HG03097 (cell line): ENCODE data around the gene ZC3H18.

ENCODE experiments used
- ATAC-seq: cut with Tn5 transposase; IDR thresholded peaks from one replicate; pipeline ENCODE4 v1.9.1; 2021; ENCODE audit not compliant: unreplicated experiment, low FRiP score

ZC3H18 gene

DNA sequence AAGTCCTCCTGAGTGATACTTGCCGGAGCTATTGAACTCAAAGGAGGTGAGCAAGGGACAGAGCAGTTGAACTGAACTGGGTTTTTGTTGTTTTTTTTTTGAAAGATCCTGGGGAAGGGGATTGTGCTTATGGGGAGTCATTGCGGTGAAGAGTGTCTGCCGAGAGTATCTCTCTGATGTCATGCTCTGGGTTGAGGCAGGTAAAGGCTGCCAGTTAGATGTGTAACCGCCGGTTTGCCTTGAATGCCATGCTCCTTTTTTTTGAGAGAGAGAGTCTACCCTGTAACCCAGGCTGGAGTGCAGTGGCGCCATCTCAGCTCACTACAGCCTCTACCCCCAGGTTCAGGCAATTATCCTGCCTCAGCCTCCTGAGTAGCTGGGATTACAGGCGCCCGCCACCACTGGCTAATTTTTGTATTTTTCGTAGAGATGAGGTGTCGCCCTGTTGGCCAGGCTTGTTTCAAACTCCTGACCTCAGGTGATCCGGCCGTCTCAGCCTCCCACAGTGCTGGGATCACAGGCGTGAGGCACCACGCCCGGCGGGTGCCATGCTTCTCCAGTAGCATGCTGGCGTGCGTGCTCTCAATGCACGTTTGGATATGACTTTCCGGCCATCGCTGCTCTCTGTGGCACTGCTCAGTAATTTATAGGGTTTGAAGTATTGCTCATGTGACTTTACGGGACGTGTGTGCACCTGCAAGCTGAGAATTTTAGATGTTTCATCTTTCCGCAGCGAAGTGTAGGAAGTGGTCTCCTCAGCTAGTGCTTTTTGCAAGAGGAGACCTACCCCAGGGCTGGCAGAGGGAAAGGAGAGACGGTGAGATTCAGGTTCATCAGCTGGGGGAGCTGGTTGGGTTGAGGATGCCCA is 8.5 kb downstream of the ZC3H18 start:
- ATAC-seq = no peak

GRCh38 chr16:88580371-88580770 is 10.2 kb downstream of the ZC3H18 start:
- ATAC-seq = no peak

DNA sequence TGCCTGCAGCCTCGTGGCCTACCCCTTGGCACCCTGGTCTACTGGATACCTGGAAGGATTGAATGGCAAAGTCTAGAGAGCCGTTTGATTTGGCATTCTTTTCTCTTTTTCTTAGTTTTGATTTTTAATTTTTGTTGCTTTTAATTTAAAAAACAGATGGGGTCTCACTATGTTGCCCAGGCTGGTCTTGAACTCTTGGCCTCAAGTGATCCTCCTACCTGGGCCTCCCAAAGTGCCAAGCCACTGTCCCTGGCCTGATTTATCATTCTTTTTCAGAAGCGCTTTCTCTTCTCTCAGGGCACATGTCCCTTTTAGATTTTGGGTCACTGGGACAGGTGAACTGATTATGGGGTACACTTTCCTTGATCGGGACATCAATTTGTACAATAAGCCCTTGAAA is 10.8 kb downstream of the ZC3H18 start:
- ATAC-seq = no peak

DNA sequence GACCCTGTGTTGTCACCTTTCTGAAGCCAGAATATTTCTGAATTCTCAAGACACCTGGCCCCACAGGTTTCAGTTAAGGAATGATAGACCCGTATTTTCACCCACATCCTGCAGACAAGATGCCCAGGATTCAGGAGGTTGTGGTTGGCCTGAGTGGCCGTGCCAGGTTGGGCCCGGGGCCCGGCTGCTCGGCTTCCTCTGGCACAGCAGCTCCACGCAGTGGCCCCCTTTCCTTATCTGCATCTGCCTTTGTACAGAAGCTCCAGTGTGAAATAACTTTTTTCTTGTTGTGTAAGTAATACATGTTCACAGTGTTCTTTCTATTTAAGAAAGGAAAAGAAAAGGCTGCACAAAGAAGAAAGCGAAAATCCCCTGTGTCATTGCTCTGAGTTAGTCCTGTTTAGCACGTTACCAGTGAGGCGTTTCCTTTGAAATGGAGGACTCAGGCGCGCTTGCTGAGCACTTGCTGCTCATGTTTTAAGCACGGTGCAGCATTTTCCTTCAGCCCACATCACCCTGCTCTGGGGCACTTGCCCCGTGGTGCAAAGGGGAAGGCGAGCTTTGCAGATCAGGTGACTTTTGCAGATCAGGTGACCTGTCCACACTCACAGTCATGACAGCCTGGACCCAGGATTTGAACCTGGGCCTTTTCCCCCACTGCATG is 12.8 kb downstream of the ZC3H18 start:
- no peak for ATAC-seq

DNA sequence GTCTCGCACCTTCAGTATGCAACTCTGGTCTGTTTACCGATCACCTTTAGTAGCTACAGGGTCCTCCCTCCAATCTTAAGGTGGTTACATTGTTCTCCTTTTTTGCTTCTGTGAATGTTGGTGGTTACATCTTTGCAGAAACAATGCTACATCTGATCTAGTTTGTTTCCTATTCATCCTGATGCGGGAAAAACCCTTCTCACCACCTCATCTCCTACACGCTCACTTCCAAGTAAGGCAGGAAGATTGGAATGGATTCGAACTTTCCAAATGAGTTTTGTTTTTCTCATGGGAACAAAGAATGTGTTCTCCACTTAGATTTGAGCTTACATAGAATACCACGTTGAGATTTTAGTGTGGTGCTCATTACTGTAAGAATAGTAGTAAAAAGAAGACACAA is 14.5 kb downstream of the ZC3H18 start:
- no peak for ATAC-seq

DNA sequence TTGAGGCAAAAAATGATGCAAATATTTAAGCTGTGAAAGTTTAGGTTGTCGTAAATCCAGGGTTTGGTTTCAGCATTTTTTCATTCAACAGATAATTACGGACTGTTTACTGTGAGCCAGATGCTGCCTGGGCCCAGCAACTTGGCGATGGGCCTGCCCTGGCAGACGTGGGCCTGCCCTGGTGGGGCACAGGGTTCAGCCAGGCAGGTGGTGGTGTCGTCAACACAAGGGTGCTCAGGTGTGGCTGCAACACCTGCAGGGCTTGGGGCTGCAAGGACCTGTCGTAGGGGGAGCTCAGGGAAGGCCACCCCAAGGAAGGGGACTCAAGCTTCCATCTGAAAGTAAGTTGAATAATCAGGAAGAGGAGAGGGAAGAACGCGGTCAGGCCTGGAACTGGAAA is 15.1 kb downstream of the ZC3H18 start:
- no peak for ATAC-seq

- ATAC-seq = no peak
These were observed 15.9 kb downstream of the ZC3H18 start for GRCh38 chr16:88585927-88586581.

- no peak for ATAC-seq
These were observed 17.9 kb downstream of the ZC3H18 start for GRCh38 chr16:88588148-88588547.

DNA sequence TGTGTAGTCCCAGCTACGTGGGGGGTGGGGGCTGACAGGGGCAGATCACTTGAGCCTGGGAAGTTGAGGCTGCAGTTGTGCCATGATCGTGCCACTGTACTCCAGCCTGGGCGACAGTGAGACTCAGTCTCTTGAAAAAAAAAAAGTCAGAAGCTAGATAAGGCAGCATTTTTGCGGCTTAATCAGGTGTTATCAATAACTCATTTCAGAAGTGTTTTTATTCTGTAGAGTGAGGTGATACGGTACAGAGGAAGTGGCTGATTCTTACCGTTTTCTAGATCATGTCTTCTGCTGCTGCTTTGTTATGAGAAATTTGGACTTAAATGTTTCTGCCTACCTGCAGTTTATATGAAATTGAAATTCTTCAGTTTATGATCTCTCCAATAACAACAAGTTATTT is 18.6 kb downstream of the ZC3H18 start:
- ATAC-seq = no peak

GRCh38 chr16:88589441-88589840 is 19.2 kb downstream of the ZC3H18 start:
- ATAC-seq = no peak

DNA sequence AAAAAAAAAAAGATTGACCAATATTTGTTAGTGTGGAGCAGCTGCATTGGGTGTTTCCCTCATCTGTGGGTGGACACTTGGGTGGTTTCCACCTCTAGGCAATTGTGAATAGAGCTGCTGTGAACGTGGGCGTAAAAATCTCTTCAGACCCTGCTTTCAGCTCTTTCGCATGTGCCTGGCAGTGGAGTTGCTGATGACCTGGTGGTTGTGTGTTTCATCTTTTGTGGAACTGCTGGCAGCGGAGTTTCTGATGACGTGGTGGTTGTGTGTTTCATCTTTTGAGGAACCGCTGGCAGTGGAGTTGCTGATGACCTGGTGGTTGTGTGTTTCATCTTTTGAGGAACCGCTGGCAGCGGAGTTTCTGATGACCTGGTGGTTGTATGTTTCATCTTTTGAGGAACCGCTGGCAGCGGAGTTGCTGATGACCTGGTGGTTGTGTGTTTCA is 21.4 kb downstream of the ZC3H18 start:
- no peak for ATAC-seq

DNA sequence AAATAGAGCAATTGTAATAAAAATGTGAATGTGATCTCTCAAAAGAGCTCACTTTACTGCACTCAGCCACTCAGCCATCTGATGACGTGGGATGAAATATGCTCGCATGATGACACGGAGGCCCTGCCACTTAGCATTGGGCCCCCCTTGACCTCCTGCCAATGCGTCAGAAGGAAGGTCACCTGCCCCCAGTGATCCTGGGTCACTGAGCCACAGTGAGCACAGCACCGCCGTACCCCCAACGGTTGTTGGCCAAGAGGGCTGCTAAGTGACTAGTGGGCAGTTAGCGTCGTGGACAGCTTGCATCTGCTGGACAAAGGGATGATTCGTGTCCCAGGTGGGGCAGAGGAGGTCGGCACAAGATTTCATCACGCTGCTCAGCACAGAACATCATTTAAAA is 22.9 kb downstream of the ZC3H18 start:
- no peak for ATAC-seq

DNA sequence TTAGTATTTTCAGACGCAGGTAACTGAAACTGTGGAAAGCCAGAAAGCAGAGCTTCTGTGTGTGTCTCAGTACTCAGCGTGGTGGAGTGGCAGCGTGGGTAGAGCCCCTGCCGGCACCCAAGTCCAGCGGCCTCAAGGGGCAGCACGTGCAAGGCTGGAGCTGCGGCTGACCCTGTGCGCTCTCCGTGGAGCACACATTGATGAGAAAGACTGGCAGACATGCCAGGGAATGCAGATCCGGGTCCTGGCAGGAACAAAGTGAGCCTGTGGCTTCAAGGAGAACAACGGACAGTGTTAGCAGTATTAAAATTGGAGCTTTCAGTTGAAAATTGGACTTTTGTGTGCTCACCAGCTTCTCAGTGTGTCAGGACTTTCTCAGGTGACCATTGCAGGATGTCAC is 23.3 kb downstream of the ZC3H18 start:
- no peak for ATAC-seq

- no peak for ATAC-seq
These were observed 23.7 kb downstream of the ZC3H18 start for GRCh38 chr16:88593910-88594309.

DNA sequence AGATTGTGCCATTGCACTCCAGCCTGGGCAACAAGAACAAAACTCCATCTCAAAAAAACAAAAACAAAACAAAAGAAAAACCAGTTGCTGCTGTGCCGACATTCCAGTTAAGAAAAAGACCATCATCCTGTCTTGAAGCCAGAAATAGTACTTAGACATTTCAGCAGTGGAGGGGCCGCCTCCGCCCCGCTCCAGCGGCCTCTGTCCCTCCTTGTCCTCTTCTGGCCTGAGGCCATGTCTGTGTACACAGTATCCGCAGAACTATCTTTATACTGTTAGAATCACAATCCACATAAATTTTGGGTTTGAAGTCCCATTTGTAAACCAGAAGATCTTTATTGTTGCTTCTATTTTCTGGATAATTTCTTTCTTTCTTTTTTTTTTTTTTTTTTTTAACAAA is 24.9 kb downstream of the ZC3H18 start:
- no peak for ATAC-seq

- ATAC-seq = no peak
These were observed 25.7 kb downstream of the ZC3H18 start for GRCh38 chr16:88595921-88596320.

- no peak for ATAC-seq
These were observed 26.3 kb downstream of the ZC3H18 start for GRCh38 chr16:88596483-88596882.

DNA sequence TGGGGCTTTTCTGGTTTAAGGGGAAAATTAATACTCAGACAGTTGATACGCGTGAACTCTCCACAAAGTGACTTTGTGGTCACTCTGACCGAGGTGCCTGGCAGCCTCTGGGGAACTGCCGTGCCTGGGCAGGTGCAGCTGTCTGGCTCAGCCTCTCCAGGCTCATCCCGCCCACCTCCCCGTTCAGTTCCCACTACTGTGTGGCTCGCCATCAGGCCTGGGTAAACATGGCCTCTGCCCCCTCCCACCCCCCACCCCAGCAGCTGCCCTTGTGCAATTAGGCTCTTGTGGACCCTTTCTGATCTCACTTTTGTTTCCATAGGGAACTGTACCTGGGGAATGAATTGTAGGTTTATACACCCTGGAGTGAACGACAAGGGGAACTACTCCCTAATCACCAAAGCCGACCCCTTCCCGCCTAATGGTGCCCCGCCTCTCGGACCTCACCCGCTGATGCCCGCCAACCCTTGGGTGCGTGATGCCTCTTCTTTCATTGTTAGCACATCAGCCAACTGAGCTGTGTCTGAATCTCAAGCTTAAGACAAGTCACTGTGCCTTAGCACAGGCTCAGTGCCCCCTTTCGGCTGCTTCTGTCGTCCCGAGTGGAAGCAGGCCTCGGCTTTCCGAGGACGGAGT is 27.8 kb downstream of the ZC3H18 start:
- ATAC-seq = no peak

- ATAC-seq = no peak
These were observed 29.0 kb downstream of the ZC3H18 start for GRCh38 chr16:88599092-88599733.

DNA sequence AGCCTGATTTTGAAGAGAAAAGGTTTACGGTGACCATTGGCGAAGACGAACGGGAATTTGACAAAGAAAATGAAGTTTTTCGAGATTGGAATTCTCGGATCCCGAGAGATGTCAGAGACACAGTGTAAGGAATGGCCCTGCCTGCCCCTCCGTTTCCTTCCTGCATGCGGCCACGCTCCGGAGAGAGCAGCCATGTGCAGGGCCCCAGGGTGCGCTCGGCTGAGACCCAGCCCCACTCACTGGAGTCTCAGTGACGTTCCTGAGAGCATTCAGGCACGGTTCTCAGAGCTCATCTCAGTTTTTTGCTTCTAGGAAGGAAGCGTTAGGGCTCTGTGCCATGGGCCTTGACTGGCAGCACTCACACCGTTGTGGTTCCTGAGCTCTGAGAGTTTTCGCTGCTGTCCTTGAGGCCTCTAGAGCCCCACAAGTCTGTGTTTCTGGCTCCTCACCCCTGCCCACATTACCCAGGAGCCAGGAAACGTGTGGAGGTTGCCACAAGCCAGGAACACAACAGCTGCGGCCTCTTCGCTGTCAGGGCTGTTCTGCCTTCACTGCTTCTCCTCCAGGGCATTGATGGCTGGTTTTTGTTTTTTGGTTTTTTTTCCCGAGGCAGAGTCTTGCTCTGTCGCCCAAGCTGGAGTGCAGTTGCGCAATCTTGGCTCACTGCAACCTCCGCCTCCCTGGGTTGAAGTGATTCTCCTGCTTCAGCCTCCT is 29.8 kb downstream of the ZC3H18 start:
- ATAC-seq = no peak
